ENCODE measurements around the gene VSIR.

VSIR gene

DNA sequence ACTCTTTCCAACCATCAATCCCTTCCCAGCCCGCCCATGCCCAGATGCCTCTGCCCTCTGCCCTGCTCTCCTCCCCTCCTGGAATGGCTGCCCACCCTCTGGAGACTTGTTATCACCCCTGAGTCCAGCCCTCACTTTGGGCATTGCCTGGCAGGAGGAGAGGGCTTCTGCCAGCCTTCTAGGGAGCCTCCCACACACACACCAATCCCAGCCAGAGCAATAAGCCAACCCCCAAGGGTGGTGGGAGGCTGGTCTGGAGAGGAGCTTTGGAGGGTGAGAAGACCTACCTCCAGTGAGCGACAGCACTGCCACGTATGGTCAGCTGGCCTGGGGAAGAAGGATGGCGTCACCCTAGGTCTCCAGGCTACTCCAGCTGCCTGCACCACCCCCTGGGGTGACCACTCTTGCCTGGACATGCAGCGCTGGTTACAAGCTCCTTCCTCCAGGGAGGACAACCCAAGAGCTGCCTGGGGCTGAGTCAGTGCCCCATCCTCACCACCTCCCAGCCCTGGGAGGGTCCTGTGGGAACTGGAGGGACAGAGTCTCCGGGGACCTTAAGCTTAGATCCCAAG lies 62.2 kb downstream of the VSIR start:
- no peak for DNase-seq

DNA sequence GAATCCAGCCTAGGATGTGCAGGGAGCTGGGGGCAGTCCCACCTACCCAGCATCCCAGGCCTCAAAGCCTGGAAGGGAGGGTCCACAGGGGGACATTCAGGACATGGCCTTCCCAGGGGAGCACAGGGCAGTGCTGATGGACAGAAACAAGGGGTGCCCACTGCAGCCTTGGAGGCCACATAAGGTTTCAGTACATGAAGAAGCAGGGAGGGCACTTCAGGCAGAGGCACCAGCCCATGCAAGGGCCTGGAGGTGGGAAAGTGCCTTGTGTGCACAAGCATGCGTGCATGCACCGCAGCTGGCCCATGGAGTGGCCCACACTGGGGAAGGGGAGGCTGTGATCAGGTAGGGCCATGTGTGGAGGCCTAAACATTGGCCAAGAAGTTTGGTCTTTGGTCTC lies 62.8 kb downstream of the VSIR start:
- no peak for DNase-seq

DNA sequence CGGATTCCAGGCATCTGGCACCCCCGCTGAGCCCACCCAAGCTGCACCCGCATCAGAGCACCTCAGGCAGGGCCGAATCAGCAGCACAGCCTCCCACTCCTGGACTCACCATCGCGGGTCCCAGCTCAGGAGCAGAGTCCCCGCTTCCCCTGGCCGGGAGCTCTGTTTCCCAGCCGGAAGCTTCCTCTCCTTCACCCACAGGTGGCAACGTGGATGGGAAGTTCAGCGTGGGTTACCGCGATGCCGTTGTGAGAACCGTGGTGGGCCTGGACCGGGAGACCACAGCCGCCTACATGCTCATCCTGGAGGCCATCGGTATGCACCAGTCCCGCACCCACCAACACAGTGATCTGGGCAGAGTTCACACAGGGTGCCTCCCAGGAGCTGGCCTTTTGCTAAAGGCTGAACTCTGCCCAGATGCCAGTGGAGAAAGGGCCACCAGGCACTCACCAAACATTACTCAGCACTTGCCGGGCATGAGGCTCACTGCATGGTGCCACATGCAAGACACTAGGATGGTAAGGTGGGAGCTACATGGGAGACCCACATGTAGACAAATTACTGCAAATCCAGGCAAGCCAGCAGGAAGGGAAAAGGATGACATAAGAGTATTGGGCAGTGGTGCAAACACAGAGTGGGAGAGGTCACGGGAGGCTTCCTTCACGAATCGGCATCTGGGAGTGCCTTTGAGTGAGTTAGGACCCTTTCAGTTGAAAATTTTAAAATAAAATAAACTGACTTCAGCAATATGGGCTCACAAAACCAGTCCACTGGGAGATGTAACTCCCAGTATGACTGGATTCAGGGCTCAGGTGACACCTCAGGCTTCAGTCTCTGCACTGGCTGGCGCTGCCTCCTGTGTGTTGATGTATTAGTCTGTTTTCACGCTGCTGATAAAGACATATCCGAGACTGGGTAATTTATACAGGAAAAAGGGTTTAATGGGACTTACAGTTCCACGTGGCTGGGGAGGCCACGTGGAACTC lies 64.1 kb downstream of the VSIR start:
- DNase-seq = no peak

DNA sequence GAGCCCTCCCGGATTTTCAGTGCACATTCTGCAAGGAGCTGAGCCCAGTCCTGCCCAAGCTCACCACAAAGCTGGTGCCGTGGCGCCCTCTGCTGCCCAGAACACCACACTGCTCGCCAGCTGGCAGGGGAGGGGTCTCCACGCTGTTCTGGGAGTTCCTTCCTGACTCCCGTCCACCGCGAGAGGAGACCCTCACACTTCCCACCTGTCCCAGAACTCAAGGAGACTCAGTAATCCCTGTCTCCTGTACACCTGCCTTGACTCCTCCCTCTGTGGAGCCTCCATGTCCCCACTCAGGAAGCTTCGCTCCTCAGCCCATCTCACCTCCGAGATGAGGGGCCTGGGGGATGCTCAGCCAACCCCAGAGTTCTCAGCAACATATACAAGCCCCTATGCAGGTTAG lies 65.0 kb downstream of the VSIR start:
- peak; percentile 78 for DNase-seq

DNA sequence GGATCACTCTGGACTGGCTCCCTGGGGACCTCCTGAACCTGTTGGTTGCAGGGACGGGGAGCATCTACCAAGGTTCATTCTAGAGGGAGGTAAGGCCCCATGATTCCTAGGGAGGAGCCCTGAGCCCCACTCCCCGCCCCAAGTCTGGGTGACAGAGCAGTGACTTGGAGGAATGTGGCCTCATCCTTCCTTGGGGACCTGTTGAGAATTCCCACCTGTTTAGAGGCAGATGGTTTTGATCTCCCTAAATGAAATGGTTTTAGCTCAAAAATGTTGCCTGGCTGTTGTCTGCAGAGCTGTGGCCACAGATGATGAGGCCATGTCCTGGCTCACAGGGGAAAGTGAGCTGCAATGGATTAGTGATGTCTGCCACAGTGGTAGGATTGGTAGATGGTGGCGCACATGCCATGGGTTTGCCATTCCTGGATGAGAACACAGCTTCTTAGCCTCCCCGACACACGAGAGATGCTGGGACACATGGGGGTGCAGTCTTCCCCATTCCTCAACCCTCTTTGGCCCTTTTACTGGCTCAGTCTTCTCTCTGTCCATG lies 66.0 kb downstream of the VSIR start:
- no peak for DNase-seq

DNA sequence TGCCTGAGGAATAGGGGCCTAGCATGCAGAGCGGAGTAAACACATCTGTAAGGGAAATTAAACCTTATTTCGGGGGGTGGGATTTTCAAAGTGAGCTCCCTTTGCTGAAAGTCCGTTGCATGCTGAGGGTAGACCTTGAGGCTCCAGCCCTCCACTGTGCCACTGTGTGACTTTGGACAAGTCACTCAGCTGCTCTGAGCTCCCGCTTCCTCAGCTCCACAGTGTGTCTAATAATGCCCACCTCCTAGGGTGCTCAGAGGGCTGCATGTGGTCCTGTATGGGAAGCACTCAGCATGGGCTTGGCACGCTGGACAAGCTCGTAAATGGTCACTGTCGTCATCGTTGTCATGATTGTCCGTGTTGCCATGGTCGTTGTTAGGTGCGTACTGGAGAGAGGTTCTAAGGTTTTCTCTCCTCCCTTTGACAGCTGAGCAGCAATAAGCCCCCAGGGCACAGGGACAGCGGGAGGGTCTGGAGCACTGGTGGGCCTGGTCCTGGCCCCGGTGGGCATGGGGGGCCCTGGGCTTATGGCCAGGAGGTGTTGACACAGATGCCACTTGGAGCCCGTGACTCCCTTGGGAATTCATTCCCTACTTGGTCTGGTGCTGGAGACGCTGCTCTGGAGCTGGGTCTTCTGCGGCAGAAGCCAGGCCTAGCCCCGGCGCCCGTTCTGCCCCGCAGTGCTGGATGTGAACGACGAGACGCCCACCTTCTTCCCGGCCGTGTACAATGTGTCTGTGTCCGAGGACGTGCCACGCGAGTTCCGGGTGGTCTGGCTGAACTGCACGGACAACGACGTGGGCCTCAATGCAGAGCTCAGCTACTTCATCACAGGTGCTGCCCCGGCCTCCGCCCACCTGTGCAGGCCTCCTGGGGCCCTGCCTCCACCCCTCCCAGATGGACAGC lies 66.9 kb downstream of the VSIR start:
- DNase-seq = no peak

DNA sequence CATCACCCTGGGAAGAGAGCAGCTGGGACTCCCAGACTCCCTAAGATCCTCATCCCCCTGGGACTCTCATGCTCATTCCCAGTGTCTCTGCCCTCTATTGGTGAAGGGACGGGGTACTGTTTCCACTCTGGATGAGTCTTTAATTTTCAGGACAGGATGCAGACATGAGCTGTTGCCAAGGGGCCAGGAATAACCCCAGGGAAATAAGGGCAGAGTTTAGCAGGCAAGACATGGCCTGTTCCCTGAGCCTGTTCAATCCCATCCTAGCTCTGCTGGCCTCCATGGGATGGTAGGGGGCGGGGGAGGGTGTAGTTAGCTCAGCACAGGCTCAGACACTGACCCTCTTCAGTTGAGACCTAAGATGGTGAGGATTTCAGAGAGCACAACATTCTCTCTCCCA lies 67.7 kb downstream of the VSIR start:
- no peak for DNase-seq

DNA sequence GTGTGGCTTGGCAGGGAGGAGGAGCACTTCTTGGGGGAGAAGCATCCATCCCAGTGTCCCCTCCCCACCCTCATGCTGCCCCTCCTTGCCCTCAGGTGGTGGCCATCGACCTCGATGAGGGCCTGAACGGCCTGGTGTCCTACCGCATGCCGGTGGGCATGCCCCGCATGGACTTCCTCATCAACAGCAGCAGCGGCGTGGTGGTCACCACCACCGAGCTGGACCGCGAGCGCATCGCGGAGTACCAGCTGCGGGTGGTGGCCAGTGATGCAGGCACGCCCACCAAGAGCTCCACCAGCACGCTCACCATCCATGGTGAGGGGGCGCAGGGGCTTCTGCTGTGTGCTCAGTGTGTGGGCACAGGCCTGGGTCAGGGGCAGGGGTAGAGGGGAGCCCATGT lies 68.5 kb downstream of the VSIR start:
- no peak for DNase-seq

DNA sequence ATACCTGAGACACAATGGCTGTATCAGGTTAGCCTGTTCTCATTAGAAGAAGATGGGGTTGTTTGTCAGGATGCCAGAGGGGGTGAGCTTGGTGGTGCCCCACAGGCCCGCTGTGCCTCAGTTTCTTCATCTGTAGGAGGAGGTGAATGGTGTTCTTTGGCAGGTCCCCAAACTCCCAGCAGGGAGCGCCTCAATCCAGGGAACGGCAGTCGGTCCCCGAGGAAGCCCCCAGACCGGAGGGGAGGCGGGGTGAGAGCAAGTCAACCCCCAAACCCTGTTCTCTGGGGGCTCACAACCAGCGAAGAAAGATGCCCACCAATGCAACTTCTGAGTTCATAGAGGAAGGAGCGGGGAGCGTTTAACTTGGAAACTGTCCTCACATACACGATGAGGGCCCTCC lies 69.7 kb downstream of the VSIR start:
- DNase-seq = no peak

DNA sequence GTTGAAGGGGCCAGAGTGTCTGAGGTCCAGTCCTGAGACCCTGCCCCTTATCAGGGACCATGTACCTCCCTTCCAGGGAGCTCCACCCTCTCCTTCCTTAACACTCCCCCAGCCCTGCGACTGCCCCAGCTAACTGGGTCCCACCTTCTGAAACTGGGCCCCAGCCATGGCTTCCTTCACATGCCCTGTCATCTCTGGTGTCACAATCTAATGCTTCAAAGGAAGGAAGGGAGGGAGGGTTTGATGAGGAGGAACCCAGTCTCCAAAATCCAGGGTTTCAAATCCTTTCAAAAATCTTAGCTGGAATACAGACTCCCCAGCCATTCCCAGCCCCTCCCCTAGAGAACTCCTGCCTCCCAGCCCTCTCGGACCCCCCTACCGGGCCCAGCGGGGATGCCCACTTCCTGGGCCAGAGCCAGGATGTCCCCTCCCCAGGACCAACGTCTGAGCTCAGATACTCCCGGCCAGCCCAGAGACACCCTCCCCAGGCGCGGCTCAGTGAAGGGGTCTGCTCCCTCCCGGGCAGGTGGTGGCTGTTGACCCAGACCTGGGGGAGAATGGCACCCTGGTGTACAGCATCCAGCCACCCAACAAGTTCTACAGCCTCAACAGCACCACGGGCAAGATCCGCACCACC lies 71.7 kb downstream of the VSIR start:
- DNase-seq = no peak

DNA sequence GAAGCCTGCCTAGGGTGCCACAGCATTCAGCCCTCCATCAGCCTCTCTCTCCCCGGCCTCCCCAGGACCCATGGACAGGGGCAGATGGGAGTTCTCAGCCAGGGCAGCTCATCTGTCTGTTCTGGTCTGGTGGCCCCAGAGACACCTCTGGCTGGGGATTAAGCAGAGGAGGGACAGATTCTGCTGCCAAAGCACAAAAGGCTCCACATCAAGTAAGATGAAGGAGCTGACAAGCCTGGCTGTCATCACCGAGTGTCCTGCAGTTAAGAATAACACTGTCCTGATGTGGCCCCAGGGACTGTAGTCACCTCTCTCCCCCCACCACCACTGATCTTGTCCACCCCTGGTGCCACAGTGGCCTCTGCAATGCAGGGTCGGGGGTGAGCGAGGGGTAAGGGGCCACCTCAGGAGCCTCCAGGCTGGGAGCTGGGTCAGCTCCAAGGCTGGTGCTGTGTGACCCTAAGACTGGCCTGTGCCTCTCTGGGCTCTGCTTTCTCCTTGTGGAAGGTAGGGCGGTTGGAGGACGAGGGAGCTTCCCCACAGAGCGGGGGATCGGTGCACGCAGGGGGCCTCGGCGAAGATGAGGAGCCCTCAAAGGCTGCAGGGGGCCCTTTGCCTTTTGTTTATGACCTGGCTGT lies 72.5 kb downstream of the VSIR start:
- DNase-seq = no peak

DNA sequence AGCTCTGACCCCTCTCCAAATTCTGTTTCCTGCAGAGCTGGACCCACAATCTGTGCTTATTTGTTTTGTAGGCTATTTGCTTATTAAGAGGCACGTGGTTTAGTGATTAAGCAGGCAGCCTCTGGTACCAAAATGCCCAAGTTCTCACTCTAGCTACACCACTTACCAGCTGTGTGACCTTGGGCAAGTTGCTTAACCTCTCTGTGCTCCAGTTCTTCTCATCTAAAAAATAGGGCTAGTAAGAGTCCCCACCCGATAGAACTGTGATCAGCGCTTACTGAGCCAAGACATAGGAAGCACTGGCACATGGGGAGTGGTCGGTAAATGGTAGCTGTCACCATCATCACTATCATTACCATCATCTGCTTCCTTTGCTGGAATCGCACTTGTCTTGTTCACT lies 74.6 kb downstream of the VSIR start:
- DNase-seq = no peak

DNA sequence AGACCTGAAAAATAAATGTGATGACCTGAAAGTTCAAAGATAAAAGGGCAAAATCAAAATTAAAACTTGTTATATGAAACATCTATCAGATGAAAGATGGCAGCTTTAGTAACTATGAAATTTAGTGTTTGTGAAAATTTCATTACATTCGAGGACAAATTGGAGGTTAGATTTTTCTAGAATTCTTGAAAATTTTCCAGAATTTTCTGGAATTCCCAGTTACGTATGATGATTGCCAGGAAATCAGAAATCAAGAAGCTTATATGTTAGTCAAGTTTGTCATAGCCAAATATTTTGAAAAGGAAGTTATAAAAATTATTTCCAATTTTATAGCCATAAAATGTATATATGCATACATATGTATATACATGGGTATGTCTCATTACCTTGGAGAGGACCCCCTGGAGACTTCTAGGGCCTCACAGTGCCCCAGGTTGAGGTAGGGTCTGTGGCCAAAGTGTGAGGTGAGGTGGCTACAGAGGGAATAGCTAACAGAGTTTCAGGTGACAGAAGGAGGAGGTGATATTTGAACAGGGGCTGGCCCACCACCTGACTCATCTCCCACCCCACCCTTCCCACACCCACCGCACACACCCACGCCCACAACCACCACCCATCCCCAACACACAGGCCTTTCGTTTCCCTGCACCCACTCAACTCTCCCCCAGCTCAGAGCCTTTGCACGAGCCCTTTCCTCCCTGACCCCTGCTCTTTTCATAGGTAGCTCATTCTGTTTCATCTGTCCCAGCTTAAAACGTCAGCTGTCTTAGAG lies 75.2 kb downstream of the VSIR start:
- no peak for DNase-seq

Data from OCI-M1 (cell line).